Skeletal muscle cell (primary cell): Measurements from ENCODE around the gene TENT4A.
A peak's percentile ranks its signal among the peaks of the same experiment; 100 is the strongest.

ENCODE experiments used
- DNase-seq: peaks from one replicate; pipeline ENCODE4 v3.0.0-alpha.2; 2010; ENCODE audit warnings: low read depth
- H3K4me3 ChIP-seq: 2 replicates; pipeline ENCODE4 v1.5.1; 2011; ENCODE audit warnings: low read depth, mild to moderate bottlenecking, control low read depth, low read length, moderate library complexity

Gene TENT4A

DNA sequence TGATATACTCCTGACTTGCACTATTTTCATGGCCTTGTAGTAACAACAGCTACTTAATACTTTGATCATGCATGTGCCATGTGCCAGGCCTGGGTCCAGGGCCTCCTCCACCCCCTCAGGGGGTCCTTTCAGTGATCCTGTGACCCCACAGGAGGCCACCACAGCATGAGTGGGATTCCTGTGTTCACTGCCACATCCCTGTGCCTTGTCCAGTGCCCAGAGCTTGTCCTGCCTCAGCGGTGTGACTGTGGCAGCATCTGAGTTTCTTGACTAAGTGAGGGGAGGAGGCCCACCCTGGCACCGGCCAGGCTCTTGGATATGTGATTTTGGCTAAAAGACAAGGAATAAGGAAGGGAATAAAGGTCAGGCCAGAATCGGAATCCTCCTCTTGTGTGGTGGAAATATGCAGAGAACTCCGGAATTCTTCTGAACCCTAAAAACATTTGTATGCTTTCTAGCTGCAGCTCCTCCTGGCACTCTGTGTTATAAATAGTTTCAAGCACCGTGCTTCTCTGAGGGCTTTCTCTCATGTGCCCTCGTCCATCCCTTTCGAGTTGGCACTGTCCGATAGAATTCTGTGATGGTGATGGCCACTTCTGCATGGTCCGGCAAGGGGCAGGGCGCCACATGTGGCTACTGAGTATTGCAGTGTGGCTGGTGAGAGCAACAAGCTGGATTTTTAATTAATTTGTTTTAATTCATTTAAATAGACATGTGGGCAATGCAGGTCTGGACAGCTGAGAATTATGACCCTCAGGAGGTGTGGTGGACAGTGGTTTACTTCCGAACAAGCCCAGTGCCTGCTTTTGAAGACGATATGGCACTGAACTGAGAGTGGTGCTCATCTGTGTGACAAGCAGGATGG, 31.8 kb downstream of the TENT4A start:
- no peak overlapping the region for H3K4me3 ChIP-seq
- no peak for DNase-seq

DNA sequence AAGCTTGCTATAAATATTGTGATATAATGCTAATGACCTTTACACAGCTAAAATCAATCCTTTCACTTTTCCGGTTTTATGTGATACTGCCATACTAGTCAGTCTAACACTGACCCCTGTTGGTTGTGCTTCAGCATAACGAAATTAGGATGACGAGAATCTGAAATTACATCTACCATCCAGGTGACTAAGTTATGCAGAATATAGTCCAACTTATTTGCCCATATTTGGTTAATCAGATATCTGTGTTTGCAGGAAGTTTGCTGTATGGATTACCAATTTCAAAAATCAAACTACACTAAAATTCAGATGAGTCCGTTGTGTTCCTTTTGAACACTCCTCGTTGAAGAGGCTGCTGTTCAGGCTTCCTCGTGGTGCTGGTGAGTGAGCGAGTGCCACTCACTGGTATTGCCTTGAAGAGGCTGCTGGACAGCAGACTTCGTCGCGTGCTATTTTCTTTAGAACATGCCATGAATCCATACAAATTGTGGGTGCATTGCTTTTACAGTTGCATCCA, 32.5 kb downstream of the TENT4A start:
- peak; percentile 32 for DNase-seq
- no peak overlapping the region for H3K4me3 ChIP-seq

DNA sequence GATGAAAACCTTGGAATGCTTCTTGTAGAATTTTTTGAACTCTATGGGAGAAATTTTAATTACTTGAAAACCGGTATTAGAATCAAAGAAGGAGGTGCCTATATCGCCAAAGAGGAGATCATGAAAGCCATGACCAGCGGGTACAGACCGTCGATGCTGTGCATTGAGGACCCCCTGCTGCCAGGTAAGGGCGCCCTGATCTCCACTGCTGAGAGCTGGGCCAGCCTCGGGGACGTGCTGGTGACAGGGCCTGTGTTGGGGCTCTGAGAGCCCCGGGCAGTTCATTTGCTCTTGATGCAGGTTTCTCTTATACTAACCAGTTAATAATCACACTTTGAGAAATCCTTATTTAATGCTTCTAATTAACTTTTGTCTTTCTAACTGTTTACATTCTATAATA, 33.0 kb downstream of the TENT4A start:
- DNase-seq: no peak
- no peak overlapping the region for H3K4me3 ChIP-seq

GRCh38 chr5:6747103-6747502, 33.9 kb downstream of the TENT4A start:
- no peak for DNase-seq
- H3K4me3 ChIP-seq: no peak overlapping the region

- no peak overlapping the region for H3K4me3 ChIP-seq
- no peak for DNase-seq
Observed at GRCh38 chr5:6748142-6748541, 34.9 kb downstream of the TENT4A start.

DNA sequence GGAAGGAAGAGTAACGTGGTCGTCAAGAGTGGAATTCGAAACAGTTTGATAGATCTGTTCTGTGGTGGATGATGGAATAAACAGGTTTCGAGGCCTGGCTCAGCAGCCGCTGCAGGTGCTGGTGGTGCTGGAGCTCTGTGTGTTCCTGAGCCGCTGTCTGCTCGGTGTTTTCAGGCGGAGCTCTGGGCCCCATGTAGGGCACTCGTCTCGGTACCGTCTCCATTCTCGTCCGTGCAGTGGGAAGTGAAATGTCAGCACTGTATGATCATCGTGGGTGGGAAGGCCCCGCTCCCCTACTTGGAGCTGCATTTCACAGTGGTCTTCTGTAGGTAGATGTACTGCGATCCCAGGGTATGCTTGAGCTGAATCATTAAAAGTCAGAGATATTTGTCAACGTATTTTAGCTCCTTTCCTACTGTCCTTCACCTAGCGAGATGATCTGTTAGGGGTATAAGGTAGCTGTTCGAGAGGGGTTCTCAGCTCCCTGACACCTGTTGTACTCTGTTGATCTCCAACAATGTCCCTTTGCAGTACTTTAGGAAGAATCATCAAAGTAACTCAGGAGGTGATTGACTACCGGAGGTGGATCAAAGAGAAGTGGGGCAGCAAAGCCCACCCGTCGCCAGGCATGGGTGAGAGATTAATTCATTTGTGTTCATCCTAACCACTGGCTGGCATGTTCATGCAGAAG, 35.9 kb downstream of the TENT4A start:
- DNase-seq: no peak

GRCh38 chr5:6750142-6750840, 37.1 kb downstream of the TENT4A start:
- no peak overlapping the region for H3K4me3 ChIP-seq
- DNase-seq: no peak

More for the DNA sequence above, 35.9 kb downstream of the TENT4A start:
- H3K4me3 ChIP-seq: no peak overlapping the region

GRCh38 chr5:6750951-6751685, 37.9 kb downstream of the TENT4A start:
- DNase-seq: no peak
- H3K4me3 ChIP-seq: no peak overlapping the region

DNA sequence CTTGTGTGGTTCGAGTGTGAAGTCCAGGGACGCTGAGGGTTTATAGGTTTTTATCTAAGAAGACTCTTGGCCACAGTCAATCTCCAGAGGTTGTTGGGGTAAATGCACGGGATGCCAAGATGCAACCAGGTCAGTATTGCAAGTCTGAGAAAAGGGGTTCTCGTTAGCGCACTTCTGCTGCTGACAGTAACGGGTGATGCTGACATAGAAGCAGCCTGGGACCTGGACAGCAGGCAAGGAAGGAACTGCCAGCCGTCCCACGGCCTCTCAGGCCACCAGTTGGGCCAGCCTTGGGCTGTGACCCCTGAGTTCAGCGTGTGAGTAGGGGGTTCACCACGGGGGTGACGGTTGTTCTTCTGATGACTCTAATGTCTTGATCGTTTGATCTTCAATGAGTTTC, 39.0 kb downstream of the TENT4A start:
- H3K4me3 ChIP-seq: no peak overlapping the region
- DNase-seq: no peak

GRCh38 chr5:6752782-6753181, 39.5 kb downstream of the TENT4A start:
- no peak for DNase-seq
- H3K4me3 ChIP-seq: no peak overlapping the region

DNA sequence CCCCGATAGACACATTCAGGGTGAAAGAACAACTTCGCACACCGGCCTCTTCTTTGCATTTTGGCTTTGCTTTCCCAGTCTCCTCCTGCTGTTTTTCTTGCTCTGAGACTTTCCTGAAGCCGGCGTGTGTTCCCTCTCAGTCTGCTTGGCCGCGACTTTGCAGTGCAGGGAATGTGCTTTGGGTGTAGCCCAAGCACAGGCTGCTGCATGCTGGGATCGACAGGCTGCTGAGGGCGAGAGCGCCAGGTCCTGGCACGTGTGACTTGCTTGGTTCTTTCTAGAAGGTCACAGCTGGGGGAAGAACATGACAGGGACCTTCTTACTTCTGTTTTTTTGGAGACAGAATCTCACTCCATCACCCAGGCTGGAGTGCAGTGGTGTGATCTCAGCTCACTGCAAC, 40.6 kb downstream of the TENT4A start:
- no peak overlapping the region for H3K4me3 ChIP-seq
- no peak for DNase-seq

DNA sequence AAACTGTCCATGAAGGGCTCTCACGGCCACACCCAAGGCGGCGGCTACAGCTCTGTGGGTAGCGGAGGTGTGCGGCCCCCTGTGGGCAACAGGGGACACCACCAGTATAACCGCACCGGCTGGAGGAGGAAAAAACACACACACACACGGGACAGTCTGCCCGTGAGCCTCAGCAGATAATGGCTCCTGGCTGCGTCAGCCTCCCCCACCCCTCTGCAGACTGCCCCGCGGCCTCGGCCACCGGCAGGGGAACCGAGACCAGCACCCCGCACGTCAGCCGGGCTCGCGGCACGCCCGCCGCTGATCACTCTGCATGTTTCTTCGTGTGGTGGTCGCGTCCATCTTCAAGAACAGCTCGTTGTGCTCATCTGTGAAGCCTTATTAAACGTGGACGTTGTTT, 41.5 kb downstream of the TENT4A start:
- no peak for DNase-seq
- H3K4me3 ChIP-seq: no peak overlapping the region

DNA sequence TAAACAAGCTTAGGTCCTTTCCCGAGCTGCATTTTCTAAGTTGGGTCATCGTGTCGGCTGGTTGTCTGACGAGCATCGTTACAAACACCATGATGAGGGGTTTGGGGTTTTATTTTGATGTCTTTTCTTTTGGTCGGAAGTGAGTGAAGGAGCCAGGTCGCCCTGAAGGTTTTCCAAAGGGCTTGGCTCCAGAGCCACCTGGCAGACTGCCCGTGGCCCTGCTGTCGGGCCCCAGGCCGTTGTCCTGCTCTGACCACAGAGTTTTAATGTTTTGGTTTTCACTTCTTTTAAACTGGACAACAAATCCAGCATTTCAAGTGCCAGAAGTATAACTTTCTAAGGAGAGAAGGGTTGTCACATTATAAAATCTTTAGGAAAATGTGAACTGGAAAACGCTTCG, 42.3 kb downstream of the TENT4A start:
- DNase-seq: no peak
- H3K4me3 ChIP-seq: no peak overlapping the region

GRCh38 chr5:6755941-6756340, 42.7 kb downstream of the TENT4A start:
- H3K4me3 ChIP-seq: no peak overlapping the region
- DNase-seq: no peak

- no peak overlapping the region for H3K4me3 ChIP-seq
- no peak for DNase-seq
Observed at GRCh38 chr5:6757414-6757969, 44.3 kb downstream of the TENT4A start.

DNA sequence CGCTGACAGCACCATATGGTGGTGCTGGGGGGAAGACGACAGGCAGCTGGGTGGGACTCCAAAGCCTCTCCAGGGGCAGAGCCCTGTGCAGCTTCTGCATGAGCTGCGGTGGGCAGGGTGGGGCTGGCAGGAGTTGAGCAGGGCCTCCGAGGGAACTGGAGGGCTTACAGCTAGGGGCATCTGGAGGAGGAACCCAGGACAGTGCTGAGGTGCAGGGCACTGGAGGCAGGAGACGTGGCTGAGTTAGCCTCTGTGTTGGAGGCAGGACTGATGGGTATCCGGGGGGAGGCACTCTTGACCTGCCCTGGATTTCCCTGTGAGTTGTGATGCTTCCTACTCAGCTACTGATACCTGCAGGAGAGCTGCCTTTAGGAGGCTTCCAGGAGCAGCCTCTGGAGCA, 45.0 kb downstream of the TENT4A start:
- DNase-seq: no peak
- H3K4me3 ChIP-seq: no peak overlapping the region

- H3K4me3 ChIP-seq: no peak overlapping the region
- DNase-seq: no peak
Observed at GRCh38 chr5:6758706-6759105, 45.5 kb downstream of the TENT4A start.

- no peak overlapping the region for H3K4me3 ChIP-seq
- no peak for DNase-seq
Observed at GRCh38 chr5:6759401-6759800, 46.2 kb downstream of the TENT4A start.

DNA sequence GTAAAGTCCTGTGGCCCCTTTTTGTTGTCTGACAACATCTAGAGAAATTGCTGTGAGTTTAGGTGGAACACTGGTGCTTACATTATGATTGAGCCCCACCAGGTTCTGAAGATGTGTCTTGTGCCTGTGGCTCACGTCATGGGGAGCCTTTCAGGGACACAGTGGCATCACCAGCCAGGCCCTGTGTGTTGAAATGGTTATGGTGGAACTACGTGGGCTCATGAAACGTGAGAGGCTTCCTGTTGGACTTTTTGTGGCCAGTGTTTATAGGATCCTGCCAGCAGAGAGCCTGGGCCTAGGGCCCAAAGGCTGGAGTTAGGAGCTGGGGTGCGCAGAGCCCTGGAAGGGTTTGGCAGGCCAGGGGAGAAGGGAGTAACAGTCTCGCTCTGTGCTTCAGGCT, 46.8 kb downstream of the TENT4A start:
- no peak overlapping the region for H3K4me3 ChIP-seq
- DNase-seq: no peak
